Measurements from ENCODE around the gene ELP4. TPM values are rescaled to one million over a fixed set of nuclear protein-coding genes. Genes with fewer than 3 reads are reported as not detected.

The ELP4 gene
- total RNA-seq, 1 experiment from 2014 or later: 17.2 TPM

- ChIA-PET POLR2A (no interaction called here), CTCF (no interaction called here)
- BruUV-seq (replicated peaks): no TSS peak
- intact Hi-C loops (cut with micrococcal nuclease; ENCODE audit: unreplicated experiment) (no loop called here), in situ Hi-C loops (cut with HindIII; ENCODE audit: low pct_unique_long_range_greater_than_20kb, low sequenced_read_pairs) (no loop called here)
- Histone ChIP-seq H3K4me3 (ENCODE audit: low read depth in 2 of 2, low read length in 2 of 2) (no peak overlapping the region), H3K27me3 (ENCODE audit: control insufficient read depth, insufficient read depth, low read length) (peaks cover 6% of the 10 kb centered on the region; the same call in 1 of the 2 replicates), H3K4me1 (ENCODE audit: control insufficient read depth, insufficient read depth, low read length) (no peaks in the 10 kb centered on the region), H3K27ac (ENCODE audit: low read length) (no peak overlapping the region), H3K9me3 (ENCODE audit: control insufficient read depth, insufficient read depth, low read depth, low read length) (no peaks in the 10 kb centered on the region), H3K36me3 (ENCODE audit: control insufficient read depth, insufficient read depth, low read length) (no peaks in the 10 kb centered on the region)
- DNase-seq (ENCODE audit: low read depth, low spot score): no peak
- TF ChIP-seq SIN3A (IDR thresholded peaks at IDR 0.05; ENCODE audit: borderline replicate concordance, insufficient read depth, low read depth, low read length): no peak
- TF ChIP-seq TCF7L2 (IDR thresholded peaks at IDR 0.05; ENCODE audit: low read depth, low read length): no peak
- TF ChIP-seq REST (IDR thresholded peaks at IDR 0.05; ENCODE audit: insufficient read depth in 1 of 2, low read depth in 2 of 2, low read length in 1 of 2): no peak
- TF ChIP-seq CTCF (IDR thresholded peaks at IDR 0.05): no peak
- no peak for TF ChIP-seq POLR2AphosphoS5 (IDR thresholded peaks at IDR 0.05; ENCODE audit: low read depth, low read length)
- no peak for ATAC-seq
These were observed 308.8 kb downstream of the ELP4 start for GRCh38 chr11:31818425-31818755.

GRCh38 chr11:31818874-31819331 is 309.3 kb downstream of the ELP4 start:
- in situ Hi-C loops (cut with HindIII; ENCODE audit: low pct_unique_long_range_greater_than_20kb, low sequenced_read_pairs): no loop called here
- intact Hi-C loops (cut with micrococcal nuclease; ENCODE audit: unreplicated experiment): no loop called here
- TF ChIP-seq CTCF (IDR thresholded peaks at IDR 0.05): no peak
- no peak for TF ChIP-seq REST (IDR thresholded peaks at IDR 0.05; ENCODE audit: insufficient read depth in 1 of 2, low read depth in 2 of 2, low read length in 1 of 2)
- no peak for TF ChIP-seq TCF7L2 (IDR thresholded peaks at IDR 0.05; ENCODE audit: low read depth, low read length)
- no peak for TF ChIP-seq SIN3A (IDR thresholded peaks at IDR 0.05; ENCODE audit: borderline replicate concordance, insufficient read depth, low read depth, low read length)
- no peak for TF ChIP-seq POLR2AphosphoS5 (IDR thresholded peaks at IDR 0.05; ENCODE audit: low read depth, low read length)
- Histone ChIP-seq H3K4me3 (ENCODE audit: low read depth in 2 of 2, low read length in 2 of 2) (no peak overlapping the region), H3K9me3 (ENCODE audit: control insufficient read depth, insufficient read depth, low read depth, low read length) (no peaks in the 10 kb centered on the region), H3K27ac (ENCODE audit: low read length) (no peak overlapping the region), H3K36me3 (ENCODE audit: control insufficient read depth, insufficient read depth, low read length) (no peaks in the 10 kb centered on the region), H3K4me1 (ENCODE audit: control insufficient read depth, insufficient read depth, low read length) (no peaks in the 10 kb centered on the region), H3K27me3 (ENCODE audit: control insufficient read depth, insufficient read depth, low read length) (peaks cover 6% of the 10 kb centered on the region; the same call in 1 of the 2 replicates)
- ChIA-PET POLR2A (no interaction called here), CTCF (no interaction called here)
- no TSS peak for BruUV-seq (replicated peaks)
- ATAC-seq (no peak), DNase-seq (ENCODE audit: low read depth, low spot score) (no peak)
